Activated CD4-positive, alpha-beta T cell treated with anti-CD3 and anti-CD28 coated beads, Interleukin-2, Interleukin-4, amounts not matched to agents 100 ng/mL and 50 ng/mL, durations not matched to agents 16 hours and 8 hours (primary cell): ENCODE data around the gene PRLH.

Experiments used
- DNase-seq: peaks from one replicate; pipeline ENCODE4 v3.0.0-alpha.2; 2020; ENCODE audit warnings: low spot score

The PRLH gene

DNA sequence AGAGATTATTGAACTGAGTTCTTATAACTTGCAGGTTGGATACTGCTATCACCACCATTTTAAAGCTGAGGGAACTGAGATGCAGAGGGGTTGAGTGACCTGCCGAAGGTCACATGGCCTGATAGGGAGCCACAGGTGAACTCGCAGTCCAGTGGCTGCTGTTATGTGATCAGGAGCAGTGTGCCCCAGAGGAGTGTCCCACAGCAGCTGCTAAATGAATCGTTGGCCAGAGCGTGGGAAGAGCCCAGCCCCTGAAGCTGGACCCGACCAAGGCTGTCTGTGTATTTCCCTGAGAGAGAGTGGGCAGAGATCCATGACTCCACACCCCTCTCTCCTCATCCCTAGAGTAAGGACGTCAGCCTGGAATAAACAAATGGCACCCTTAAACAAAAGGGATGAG is 26.7 kb upstream of the PRLH start:
- DNase-seq = no peak

GRCh38 chr2:237540223-237540775 is 26.1 kb upstream of the PRLH start:
- DNase-seq = no peak

- no peak for DNase-seq
These were observed 25.6 kb upstream of the PRLH start for GRCh38 chr2:237540823-237541222.

GRCh38 chr2:237541243-237541642 is 25.1 kb upstream of the PRLH start:
- DNase-seq = no peak

GRCh38 chr2:237542001-237542704 is 24.2 kb upstream of the PRLH start:
- DNase-seq = no peak

DNA sequence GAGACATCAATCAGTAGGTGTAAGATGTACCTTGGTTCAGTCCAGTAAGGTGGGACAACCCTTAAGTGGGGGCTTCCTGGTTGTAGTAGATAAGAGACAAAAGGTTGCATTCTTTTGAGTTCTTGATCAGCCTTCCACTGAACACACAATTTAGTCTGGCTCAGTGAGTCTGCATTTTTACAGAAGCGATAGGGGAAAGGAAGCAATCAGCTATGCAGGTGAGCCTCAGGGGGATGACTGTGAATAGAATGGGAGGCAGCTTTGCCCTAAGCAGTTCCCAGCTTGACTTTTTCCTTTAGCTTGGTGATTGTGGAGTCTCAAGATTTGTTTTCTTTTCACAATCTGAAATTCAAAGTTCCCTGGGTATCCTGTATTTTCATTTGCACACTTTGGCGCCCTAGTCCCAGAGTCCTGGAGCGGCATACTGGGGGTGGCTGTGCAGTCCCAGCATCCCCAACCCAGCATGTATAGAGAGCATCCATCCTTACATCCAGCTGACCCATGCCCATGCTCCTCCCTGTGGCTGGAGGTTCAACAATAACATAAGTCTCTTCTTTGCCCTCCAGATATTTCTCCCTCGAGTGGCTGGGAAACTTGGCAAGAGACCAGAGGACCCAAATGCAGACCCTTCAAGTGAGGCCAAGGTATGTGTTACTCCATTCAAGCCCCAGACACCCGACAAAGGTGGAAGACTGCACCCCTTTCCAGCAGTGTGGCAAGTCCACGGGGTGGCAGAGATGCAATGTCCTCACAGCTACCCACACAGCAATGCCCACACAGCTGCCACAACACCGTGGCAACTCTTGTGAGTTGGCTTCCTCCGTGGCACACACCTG is 20.1 kb upstream of the PRLH start:
- DNase-seq = no peak

DNA sequence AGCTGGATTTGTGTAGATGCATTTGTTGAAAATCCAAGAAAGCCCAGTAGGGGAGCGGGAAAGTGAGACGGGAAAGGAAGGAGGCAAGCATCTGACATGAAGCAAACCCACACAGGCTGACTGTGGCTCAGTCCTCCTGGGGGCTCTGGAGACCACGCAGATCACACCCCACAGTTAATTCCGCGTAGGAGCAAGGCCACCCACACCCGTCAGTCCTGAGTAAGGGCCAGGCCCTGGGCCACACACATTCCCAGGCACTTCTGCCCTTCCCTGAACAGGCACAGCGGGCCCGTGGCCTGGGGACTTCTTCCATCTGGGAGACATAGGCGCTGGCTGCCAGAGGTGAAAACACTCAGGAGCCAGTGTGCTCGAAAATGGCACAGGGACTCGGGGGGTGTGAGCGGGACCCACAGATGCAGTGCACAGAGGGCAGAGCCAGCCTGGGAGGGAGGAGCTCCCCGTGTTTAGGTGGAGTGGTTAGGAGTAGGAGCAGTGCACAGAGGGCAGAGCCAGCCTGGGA is 19.4 kb upstream of the PRLH start:
- DNase-seq = no peak

DNA sequence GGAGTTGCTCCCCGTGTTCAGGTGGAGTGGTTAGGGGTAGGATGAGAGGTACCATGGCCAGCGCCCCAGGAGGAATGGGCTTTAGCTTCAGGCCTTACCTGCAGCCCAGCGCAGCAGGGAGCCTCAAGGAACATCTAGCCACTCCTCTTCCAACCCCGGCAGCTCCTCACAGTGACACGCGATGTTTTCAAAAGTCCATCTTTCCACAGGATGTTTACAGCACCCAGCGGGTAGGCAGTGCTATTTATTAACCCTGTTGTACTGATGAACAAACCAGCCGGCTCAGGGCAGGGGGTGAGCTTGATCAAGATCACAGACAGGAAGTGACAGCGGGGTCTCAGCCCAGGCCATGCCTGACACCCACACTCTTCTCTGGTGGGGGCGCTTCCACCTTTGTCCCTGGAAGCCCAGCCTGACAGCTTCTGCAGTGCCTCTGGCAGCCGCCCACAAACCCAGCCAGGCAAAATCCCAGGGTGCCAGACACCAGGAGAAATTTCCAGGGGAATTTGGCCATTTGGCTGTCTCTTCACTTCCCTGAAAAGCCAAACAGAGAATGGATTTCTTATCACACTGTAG is 18.4 kb upstream of the PRLH start:
- no peak for DNase-seq

- no peak for DNase-seq
These were observed 17.2 kb upstream of the PRLH start for GRCh38 chr2:237549216-237549615.

GRCh38 chr2:237549643-237550415 is 16.5 kb upstream of the PRLH start:
- no peak for DNase-seq

GRCh38 chr2:237551071-237551574 is 15.3 kb upstream of the PRLH start:
- no peak for DNase-seq

GRCh38 chr2:237552908-237553307 is 13.5 kb upstream of the PRLH start:
- DNase-seq = no peak

DNA sequence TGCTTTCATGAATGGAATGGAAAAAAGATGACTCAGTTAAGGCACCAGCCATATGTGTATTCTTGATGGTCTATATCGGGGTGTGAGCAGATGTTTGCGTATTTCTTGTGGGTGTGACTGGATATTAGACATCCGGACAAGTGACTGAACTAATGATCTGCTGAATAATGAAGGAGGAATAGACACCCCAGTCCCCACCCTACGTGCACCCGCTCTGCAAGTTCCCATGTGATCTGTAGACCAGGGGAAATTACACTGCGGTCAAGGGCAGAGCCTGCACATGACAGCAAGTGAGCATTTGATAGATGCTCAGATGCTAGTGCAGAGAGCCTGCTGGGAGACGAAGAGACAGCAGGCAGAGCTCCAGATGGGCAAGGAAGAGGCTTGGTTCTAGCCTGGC is 12.4 kb upstream of the PRLH start:
- no peak for DNase-seq

- DNase-seq = no peak
These were observed 10.8 kb upstream of the PRLH start for GRCh38 chr2:237555560-237555959.

- DNase-seq = peak; percentile 80
These were observed 9.4 kb upstream of the PRLH start for GRCh38 chr2:237556773-237557632.

GRCh38 chr2:237557633-237558015 is 8.8 kb upstream of the PRLH start:
- no peak for DNase-seq

DNA sequence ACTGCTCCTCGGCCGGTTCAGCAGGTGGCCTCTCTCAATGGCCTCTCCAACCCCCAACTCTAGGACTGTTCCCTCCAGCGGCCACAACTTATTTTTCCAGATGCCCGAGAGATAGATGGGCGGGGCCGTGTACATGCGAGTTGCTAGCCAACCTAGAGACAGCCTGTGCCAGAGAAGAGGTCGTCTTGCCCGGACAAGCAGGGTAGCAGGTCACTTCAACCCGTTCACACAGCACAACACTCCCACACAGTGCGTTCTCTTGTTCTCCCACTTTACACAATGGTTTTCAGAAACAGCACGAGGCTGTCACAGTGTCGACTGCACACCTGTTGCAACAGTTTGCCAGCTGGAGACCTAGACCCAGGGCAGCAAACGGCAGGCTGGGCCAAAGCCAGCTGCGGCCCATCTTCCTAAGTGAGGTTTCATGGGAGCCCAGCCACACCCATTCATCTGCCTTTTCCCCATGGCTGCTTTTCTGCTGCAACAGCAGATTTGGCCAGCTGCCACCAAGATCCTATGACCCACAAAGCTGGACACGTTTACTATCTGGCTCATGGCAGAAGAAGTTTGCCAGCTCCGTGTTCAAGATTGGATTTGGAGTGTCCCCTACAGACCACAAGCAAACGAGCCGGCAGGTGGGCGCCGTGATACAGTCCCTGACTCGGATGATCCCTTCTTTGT is 7.3 kb upstream of the PRLH start:
- DNase-seq = no peak

- DNase-seq = no peak
These were observed 5.2 kb upstream of the PRLH start for GRCh38 chr2:237561221-237561620.

GRCh38 chr2:237563816-237564215 is 2.6 kb upstream of the PRLH start:
- no peak for DNase-seq

- DNase-seq = no peak
These were observed 1.7 kb upstream of the PRLH start for GRCh38 chr2:237564526-237565131.
